Gastrocnemius medialis (tissue), 4 donors: ENCODE results near the gene BCL11B. TPM values are rescaled to one million over a fixed set of nuclear protein-coding genes. Genes with fewer than 3 reads are reported as not detected.

Experiments used
- ATAC-seq, 2 donors: fragments of 150-250 bp; one replicate each; pipeline ENCODE4 v1.9.1; 2016
- DNase-seq, 2 donors: peaks; one replicate each; pipeline ENCODE4 v3.0.0-alpha.2; 2019
- H3K27ac ChIP-seq, 4 donors: fragments of 200-600 bp; sonication (generic); 1 replicate in 1 of 4; 2 replicates in 3 of 4; pipeline ENCODE4 v1.5.1; 2016 to 2018; ENCODE audit warnings: mild to moderate bottlenecking in 2 of 4, moderate library complexity in 1 of 4
- H3K27me3 ChIP-seq, 3 donors: fragments of 200-600 bp; sonication (generic) in 2 of 3; 1 replicate in 1 of 3; 2 replicates in 2 of 3; pipeline versions ENCODE4 v1.5.1 to v1.6.0; 2016 to 2019; ENCODE audit warnings: mild to moderate bottlenecking in 1 of 3, moderate library complexity in 1 of 3
- H3K36me3 ChIP-seq, 2 donors: fragments of 200-600 bp; sonication (generic) in 1 of 2; one replicate each; pipeline ENCODE4 v1.5.1; 2017 to 2018
- H3K4me1 ChIP-seq, 2 donors: fragments of 200-600 bp; sonication (generic) in 1 of 2; one replicate each; pipeline ENCODE4 v1.5.1; 2016 to 2017; ENCODE audit warnings: mild to moderate bottlenecking in 2 of 2
- H3K4me3 ChIP-seq, 4 donors: fragments of 200-600 bp; sonication (generic) in 3 of 4; 1 replicate in 1 of 4; 2 replicates in 3 of 4; pipeline ENCODE4 v1.5.1; 2016 to 2019; ENCODE audit warnings: mild to moderate bottlenecking in 2 of 4
- H3K9me3 ChIP-seq, 3 donors: fragments of 200-600 bp; sonication (generic) in 2 of 3; 1 replicate in 1 of 3; 2 replicates in 2 of 3; pipeline ENCODE4 v1.5.1; 2016 to 2019
- POLR2A ChIP-seq, 2 donors: fragments of 450-650 bp; IDR thresholded peaks; one replicate each; pipeline ENCODE4 v1.6.1; 2017; ENCODE audit warnings: antibody characterized with exemption in 2 of 2, mild to moderate bottlenecking in 2 of 2, moderate library complexity in 2 of 2
- in situ Hi-C, 4 donors: fragments of 200-750 bp; cut with MboI; loops; one replicate each; pipeline versions ENCODE4 v1.15.0 to v1.8.0; 2017; ENCODE audit warnings: low sequenced_read_pairs in 4 of 4
- intact Hi-C: fragments of 100-400 bp; cut with DNase I; formaldehyde crosslinking; loops from one replicate; pipeline ENCODE4 v1.15.1; 2023; ENCODE audit warnings: low total_unique reads
- total RNA-seq, 4 donors: library from RNA; depleted of rRNA; stranded (reverse); fragments of >200 nt; gene quantifications; one replicate each; pipeline versions ENCODE4 v1.1.0 to v1.2.3, GENCODE V29; 2016
- TF ChIP-seq, protein P1 (sequence below), 5 experiments: fragments of 450-650 bp in 3 of 5; fragments of 200-600 bp in 2 of 5; sonication (generic) in 2 of 5; IDR thresholded peaks in 4 of 5; conservative IDR thresholded peaks in 1 of 5; 1 replicate in 4 of 5; 2 replicates in 1 of 5; pipeline ENCODE4 v1.5.1; 2016 to 2019; ENCODE audit warnings: antibody characterized with exemption in 5 of 5, mild to moderate bottlenecking in 3 of 5, moderate library complexity in 3 of 5

The BCL11B gene
- total RNA-seq, 4 donors from 2014 or later = 0.05 to 0.62 (median 0.18) TPM; not detected in 1

DNA sequence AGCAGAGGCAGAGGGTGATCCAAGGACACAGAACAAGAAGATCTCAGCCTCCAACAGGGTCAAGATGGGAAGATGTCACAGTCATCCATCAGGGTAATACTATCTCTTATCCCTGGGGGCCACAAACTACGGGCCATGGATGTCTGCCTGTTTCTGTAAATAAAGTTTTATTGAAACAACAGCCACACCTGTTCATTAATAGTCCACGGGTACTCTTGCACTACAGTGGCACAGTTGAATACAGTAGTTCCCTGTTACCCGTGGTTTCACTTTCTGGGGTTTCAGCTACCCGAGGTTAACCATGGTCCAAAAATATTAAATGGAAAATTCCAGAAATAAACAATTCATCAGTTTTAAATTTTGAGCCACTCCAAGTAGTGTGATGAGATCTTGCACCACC is 65.9 kb downstream of the BCL11B start:
- ATAC-seq = no peak
- H3K9me3 ChIP-seq = no peaks in the 10 kb centered on the region
- H3K36me3 ChIP-seq = no peaks in the 10 kb centered on the region
- intact Hi-C loops (no loop called here), in situ Hi-C loops (no loop called here)
- DNase-seq = no peak
- no peak overlapping the region for H3K27ac ChIP-seq
- no peaks in the 10 kb centered on the region for H3K4me1 ChIP-seq
- no peak overlapping the region for H3K4me3 ChIP-seq
- no peak for TF ChIP-seq POLR2A (IDR thresholded peaks at IDR 0.05)
- TF ChIP-seq, protein P1, sequence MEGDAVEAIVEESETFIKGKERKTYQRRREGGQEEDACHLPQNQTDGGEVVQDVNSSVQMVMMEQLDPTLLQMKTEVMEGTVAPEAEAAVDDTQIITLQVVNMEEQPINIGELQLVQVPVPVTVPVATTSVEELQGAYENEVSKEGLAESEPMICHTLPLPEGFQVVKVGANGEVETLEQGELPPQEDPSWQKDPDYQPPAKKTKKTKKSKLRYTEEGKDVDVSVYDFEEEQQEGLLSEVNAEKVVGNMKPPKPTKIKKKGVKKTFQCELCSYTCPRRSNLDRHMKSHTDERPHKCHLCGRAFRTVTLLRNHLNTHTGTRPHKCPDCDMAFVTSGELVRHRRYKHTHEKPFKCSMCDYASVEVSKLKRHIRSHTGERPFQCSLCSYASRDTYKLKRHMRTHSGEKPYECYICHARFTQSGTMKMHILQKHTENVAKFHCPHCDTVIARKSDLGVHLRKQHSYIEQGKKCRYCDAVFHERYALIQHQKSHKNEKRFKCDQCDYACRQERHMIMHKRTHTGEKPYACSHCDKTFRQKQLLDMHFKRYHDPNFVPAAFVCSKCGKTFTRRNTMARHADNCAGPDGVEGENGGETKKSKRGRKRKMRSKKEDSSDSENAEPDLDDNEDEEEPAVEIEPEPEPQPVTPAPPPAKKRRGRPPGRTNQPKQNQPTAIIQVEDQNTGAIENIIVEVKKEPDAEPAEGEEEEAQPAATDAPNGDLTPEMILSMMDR (IDR thresholded peaks at IDR 0.05 in 4 of 5, conservative IDR thresholded peaks at IDR 0.05 in 1 of 5) = no peak
- no peaks in the 10 kb centered on the region for H3K27me3 ChIP-seq

DNA sequence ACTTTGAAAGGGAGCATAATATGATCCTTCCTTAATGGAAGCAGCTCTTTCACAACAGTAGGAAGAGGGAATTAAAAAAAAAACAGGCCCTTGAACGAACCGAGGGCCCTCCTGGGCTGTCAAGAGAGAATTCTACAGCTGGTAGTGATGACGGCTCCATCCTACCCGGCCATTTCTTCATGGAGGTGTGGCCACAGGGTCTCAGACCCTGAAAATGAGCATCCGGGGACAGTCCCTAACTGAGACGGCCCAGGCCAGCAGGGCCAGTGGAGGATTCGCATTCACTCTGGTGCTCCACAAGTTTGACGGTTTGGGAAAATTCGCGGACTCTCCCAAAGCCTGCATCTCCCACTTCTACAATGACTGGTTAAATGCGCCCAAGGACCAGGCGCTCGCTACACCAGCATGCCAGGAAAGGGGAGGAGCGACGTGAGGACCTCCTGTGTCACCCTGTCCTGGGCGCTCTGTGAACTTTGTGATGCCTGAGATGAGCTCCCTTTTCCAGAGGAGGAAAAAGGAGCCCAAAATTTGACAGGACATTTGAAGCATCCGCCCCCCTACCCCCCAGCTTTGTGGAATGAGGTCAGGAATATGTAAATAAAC is 66.8 kb downstream of the BCL11B start:
- ATAC-seq (no peak), DNase-seq (no peak)
- Histone ChIP-seq H3K27me3 (no peaks in the 10 kb centered on the region), H3K4me1 (peaks cover 6 to 8% of the 10 kb centered on the region in 2 donors), H3K9me3 (no peaks in the 10 kb centered on the region), H3K27ac (no peak overlapping the region), H3K4me3 (no peak overlapping the region), H3K36me3 (no peaks in the 10 kb centered on the region)
- intact Hi-C loops = no loop called here
- in situ Hi-C loops = no loop called here
- TF ChIP-seq, protein P1 (IDR thresholded peaks at IDR 0.05 in 4 of 5, conservative IDR thresholded peaks at IDR 0.05 in 1 of 5) = no peak
- TF ChIP-seq POLR2A (IDR thresholded peaks at IDR 0.05) = no peak

- no peak overlapping the region for H3K4me3 ChIP-seq
- H3K36me3 ChIP-seq = no peaks in the 10 kb centered on the region
- no peak overlapping the region for H3K27ac ChIP-seq
- H3K27me3 ChIP-seq = no peaks in the 10 kb centered on the region
- intact Hi-C loops (no loop called here), in situ Hi-C loops (no loop called here)
- TF ChIP-seq POLR2A (IDR thresholded peaks at IDR 0.05) = no peak
- TF ChIP-seq, protein P1 (IDR thresholded peaks at IDR 0.05 in 4 of 5, conservative IDR thresholded peaks at IDR 0.05 in 1 of 5) = no peak
- DNase-seq (no peak), ATAC-seq (no peak)
- H3K4me1 ChIP-seq = peaks cover 9 to 11% of the 10 kb centered on the region in 2 donors
- H3K9me3 ChIP-seq = no peaks in the 10 kb centered on the region
Observed at GRCh38 chr14:99203801-99204200, 68.2 kb downstream of the BCL11B start.

GRCh38 chr14:99203080-99203479 is 68.9 kb downstream of the BCL11B start:
- TF ChIP-seq, protein P1 (IDR thresholded peaks at IDR 0.05 in 4 of 5, conservative IDR thresholded peaks at IDR 0.05 in 1 of 5) = no peak
- TF ChIP-seq POLR2A (IDR thresholded peaks at IDR 0.05) = no peak
- Histone ChIP-seq H3K36me3 (no peaks in the 10 kb centered on the region), H3K9me3 (no peaks in the 10 kb centered on the region), H3K27me3 (no peaks in the 10 kb centered on the region), H3K4me3 (no peak overlapping the region), H3K4me1 (peaks cover 9 to 11% of the 10 kb centered on the region in 2 donors), H3K27ac (no peak overlapping the region)
- in situ Hi-C loops (no loop called here), intact Hi-C loops (no loop called here)
- DNase-seq (no peak), ATAC-seq (no peak)

DNA sequence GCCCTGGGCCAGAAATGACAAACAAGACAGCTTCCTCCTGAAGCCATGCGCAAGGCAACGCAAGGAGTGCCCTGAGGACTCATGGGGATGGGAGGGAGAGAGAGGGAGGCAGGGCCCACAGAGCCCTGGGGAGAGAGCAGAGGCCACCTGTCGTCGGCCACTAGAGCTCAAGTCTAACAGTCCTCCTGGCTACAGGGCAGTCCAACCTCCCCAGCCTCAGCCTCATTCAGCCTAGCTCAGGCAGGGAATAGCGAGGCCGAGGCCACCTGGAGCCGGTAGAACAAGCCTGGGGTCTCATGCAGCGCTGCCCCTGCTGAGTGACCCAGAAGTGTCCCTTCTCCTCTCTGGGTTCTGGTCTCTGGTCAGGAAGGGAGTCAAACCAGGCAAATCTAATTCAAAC is 69.5 kb downstream of the BCL11B start:
- TF ChIP-seq, protein P1 (IDR thresholded peaks at IDR 0.05 in 4 of 5, conservative IDR thresholded peaks at IDR 0.05 in 1 of 5) = no peak
- no peak for TF ChIP-seq POLR2A (IDR thresholded peaks at IDR 0.05)
- Histone ChIP-seq H3K4me3 (no peak overlapping the region), H3K36me3 (no peaks in the 10 kb centered on the region), H3K4me1 (peaks cover 9 to 11% of the 10 kb centered on the region in 2 donors), H3K27ac (no peak overlapping the region), H3K27me3 (no peaks in the 10 kb centered on the region), H3K9me3 (no peaks in the 10 kb centered on the region)
- DNase-seq = no peak
- no peak for ATAC-seq
- intact Hi-C loops (no loop called here), in situ Hi-C loops (no loop called here)
